Lower leg skin (tissue), 3 donors: ENCODE data around the gene DPM1.

Experiments used
- CTCF ChIP-seq, 3 donors: fragments of 450-650 bp; IDR thresholded peaks; one replicate each; pipeline ENCODE4 v1.5.1; 2016; ENCODE audit warnings: antibody characterized with exemption in 3 of 3, mild to moderate bottlenecking in 3 of 3, moderate library complexity in 2 of 3
- POLR2A ChIP-seq, 2 donors: fragments of 450-650 bp; IDR thresholded peaks; one replicate each; pipeline ENCODE4 v1.6.1; 2016 to 2017; ENCODE audit warnings: antibody characterized with exemption in 2 of 2, mild to moderate bottlenecking in 1 of 2, moderate library complexity in 1 of 2

GRCh38 chr20:50982363-50982762, 24.0 kb upstream of the DPM1 start:
- TF ChIP-seq CTCF (IDR thresholded peaks at IDR 0.05) (no peak), POLR2A (IDR thresholded peaks at IDR 0.05) (no peak)
